Measurements from ENCODE around the gene RRAGB.
"Not testable (repeated sequence)": the region's sequence is repeated elsewhere in the genome, so short reads cannot be mapped to it uniquely, and the experiment has no call there.

Gene RRAGB

GRCh38 chrX:55774419-55774818 lies 56.9 kb downstream of the RRAGB start:
- DNase-seq, result not testable (repeated sequence)

- no peak for DNase-seq
Measured at GRCh38 chrX:55777596-55777995, 60.0 kb downstream of the RRAGB start.

GRCh38 chrX:55778322-55778721 lies 60.8 kb downstream of the RRAGB start:
- DNase-seq, result no peak

- no peak for DNase-seq
Measured at GRCh38 chrX:55783723-55784122, 66.2 kb downstream of the RRAGB start.

- no peak for DNase-seq
Measured at GRCh38 chrX:55787063-55787462, 69.5 kb downstream of the RRAGB start.

GRCh38 chrX:55787727-55788126 lies 70.2 kb downstream of the RRAGB start:
- no peak for DNase-seq

- DNase-seq, result no peak
Measured at GRCh38 chrX:55794405-55794804, 76.9 kb downstream of the RRAGB start.

GRCh38 chrX:55796496-55796895 lies 78.9 kb downstream of the RRAGB start:
- no peak for DNase-seq

- no peak for DNase-seq
Measured at GRCh38 chrX:55801811-55802210, 84.3 kb downstream of the RRAGB start.
